T-helper 17 cell (primary cell): ENCODE results near the gene LRRC32. TPM values are rescaled to one million over a fixed set of nuclear protein-coding genes. Genes with fewer than 3 reads are reported as not detected.
"Not testable (repeated sequence)": the region's sequence is repeated elsewhere in the genome, so short reads cannot be mapped to it uniquely, and the experiment has no call there.

Source experiments
- ATAC-seq: fragments of 150-1000 bp; cut with Tn5 transposase; 2 replicates; pipeline ENCODE4 v1.10.0; 2021; ENCODE audit warnings: mild to moderate bottlenecking, moderate library complexity
- DNase-seq, 3 donors: peaks; one replicate each; pipeline versions ENCODE4 v3.0.0 to v3.0.0-alpha.2; 2020 to 2021
- H3K9me3 ChIP-seq: one replicate; pipeline ENCODE4 v1.7.0; 2013; ENCODE audit warnings: low read length, mild to moderate bottlenecking; ENCODE audit not compliant: control insufficient read depth, poor library complexity, severe bottlenecking
- H3K27ac Mint-ChIP-seq: one replicate; pipeline ENCODE4 v1.8.0; 2022; ENCODE audit warnings: mild to moderate bottlenecking, moderate library complexity, mixed read lengths
- H3K27me3 Mint-ChIP-seq: one replicate; pipeline ENCODE4 v1.8.0; 2022; ENCODE audit warnings: mixed read lengths
- H3K36me3 Mint-ChIP-seq: one replicate; pipeline ENCODE4 v1.8.0; 2022; ENCODE audit warnings: low read depth, mixed read lengths
- H3K4me1 Mint-ChIP-seq: one replicate; pipeline ENCODE4 v1.8.0; 2022; ENCODE audit warnings: mild to moderate bottlenecking, mixed read lengths
- H3K4me3 Mint-ChIP-seq: one replicate; pipeline ENCODE4 v1.8.0; 2022; ENCODE audit warnings: mild to moderate bottlenecking, moderate library complexity, mixed read lengths
- total RNA-seq, 4 donors: library from RNA in 2 of 4; stranded (reverse) in 2 of 4; gene quantifications; one replicate each; pipeline ENCODE4 v1.2.3 and lab custom pipeline; 2022 to 2026

The LRRC32 gene
- total RNA-seq, 2 donors from 2014 or later, result 3.2 to 11.5 TPM

GRCh38 chr11:76654298-76654851 is 16.2 kb downstream of the LRRC32 start:
- Mint-ChIP-seq H3K36me3 (peaks cover 2% of the 10 kb centered on the region), H3K4me3 (no peak overlapping the region), H3K27ac (no peak overlapping the region), H3K4me1 (peaks cover 2% of the 10 kb centered on the region), H3K27me3 (peaks cover 19% of the 10 kb centered on the region)
- ATAC-seq, result no peak
- H3K9me3 ChIP-seq, result no peaks in the 10 kb centered on the region
- DNase-seq, result no peak

GRCh38 chr11:76653674-76654284 is 16.8 kb downstream of the LRRC32 start:
- Mint-ChIP-seq H3K27ac (no peak overlapping the region), H3K36me3 (peaks cover 2% of the 10 kb centered on the region), H3K4me1 (peaks cover 2% of the 10 kb centered on the region), H3K27me3 (peaks cover 24% of the 10 kb centered on the region), H3K4me3 (no peak overlapping the region)
- ATAC-seq (no peak), DNase-seq (no peak)
- no peaks in the 10 kb centered on the region for H3K9me3 ChIP-seq

GRCh38 chr11:76653012-76653673 is 17.4 kb downstream of the LRRC32 start:
- no peaks in the 10 kb centered on the region for H3K9me3 ChIP-seq
- Mint-ChIP-seq H3K4me3 (no peak overlapping the region), H3K4me1 (peaks cover 2% of the 10 kb centered on the region), H3K27ac (no peak overlapping the region), H3K36me3 (peaks cover 2% of the 10 kb centered on the region), H3K27me3 (peaks cover 26% of the 10 kb centered on the region)
- DNase-seq (no peak), ATAC-seq (no peak)

GRCh38 chr11:76649851-76650372 is 20.6 kb downstream of the LRRC32 start:
- H3K4me3 Mint-ChIP-seq, result no peak overlapping the region
- no peaks in the 10 kb centered on the region for H3K4me1 Mint-ChIP-seq
- no peak overlapping the region for H3K27ac Mint-ChIP-seq
- DNase-seq (no peak), ATAC-seq (no peak)
- H3K36me3 Mint-ChIP-seq, result peaks cover 2% of the 10 kb centered on the region
- H3K9me3 ChIP-seq, result no peaks in the 10 kb centered on the region
- peaks cover 40% of the 10 kb centered on the region for H3K27me3 Mint-ChIP-seq

GRCh38 chr11:76649011-76649410 is 21.5 kb downstream of the LRRC32 start:
- Mint-ChIP-seq H3K4me3 (no peak overlapping the region), H3K27me3 (peaks cover 49% of the 10 kb centered on the region), H3K27ac (no peak overlapping the region), H3K36me3 (peaks cover 2% of the 10 kb centered on the region), H3K4me1 (no peaks in the 10 kb centered on the region)
- H3K9me3 ChIP-seq, result no peaks in the 10 kb centered on the region
- DNase-seq (no peak), ATAC-seq (no peak)

GRCh38 chr11:76648061-76648460 is 22.5 kb downstream of the LRRC32 start:
- no peaks in the 10 kb centered on the region for H3K4me1 Mint-ChIP-seq
- ATAC-seq (no peak), DNase-seq (no peak)
- no peaks in the 10 kb centered on the region for H3K9me3 ChIP-seq
- peaks cover 2% of the 10 kb centered on the region for H3K36me3 Mint-ChIP-seq
- no peak overlapping the region for H3K27ac Mint-ChIP-seq
- H3K4me3 Mint-ChIP-seq, result no peak overlapping the region
- H3K27me3 Mint-ChIP-seq, result peaks cover 50% of the 10 kb centered on the region

GRCh38 chr11:76646882-76647534 is 23.5 kb downstream of the LRRC32 start:
- no peak overlapping the region for H3K27ac Mint-ChIP-seq
- no peaks in the 10 kb centered on the region for H3K4me1 Mint-ChIP-seq
- H3K27me3 Mint-ChIP-seq, result peaks cover 58% of the 10 kb centered on the region

GRCh38 chr11:76644591-76644990 is 26.0 kb downstream of the LRRC32 start:
- Mint-ChIP-seq H3K27ac (no peak overlapping the region), H3K36me3 (no peaks in the 10 kb centered on the region), H3K4me1 (no peaks in the 10 kb centered on the region), H3K27me3 (peaks cover 62% of the 10 kb centered on the region), H3K4me3 (no peak overlapping the region)
- ATAC-seq, result no peak
- no peak for DNase-seq
- no peaks in the 10 kb centered on the region for H3K9me3 ChIP-seq

More at GRCh38 chr11:76646882-76647534, 23.5 kb downstream of the LRRC32 start:
- H3K9me3 ChIP-seq, result no peaks in the 10 kb centered on the region
- peaks cover 2% of the 10 kb centered on the region for H3K36me3 Mint-ChIP-seq
- no peak for DNase-seq
- ATAC-seq, result no peak
- no peak overlapping the region for H3K4me3 Mint-ChIP-seq

- not testable (repeated sequence) for H3K9me3 ChIP-seq, H3K4me3 Mint-ChIP-seq, H3K4me1 Mint-ChIP-seq, DNase-seq, H3K27ac Mint-ChIP-seq, H3K36me3 Mint-ChIP-seq, ATAC-seq
- peaks cover 63% of the 10 kb centered on the region for H3K27me3 Mint-ChIP-seq
These were observed 26.8 kb downstream of the LRRC32 start for GRCh38 chr11:76643711-76644110.

- DNase-seq (no peak), ATAC-seq (peak; percentile 67)
- Mint-ChIP-seq H3K4me1 (peaks cover 2% of the 10 kb centered on the region), H3K27ac (no peak overlapping the region), H3K36me3 (peaks cover 2% of the 10 kb centered on the region), H3K27me3 (peaks cover 69% of the 10 kb centered on the region), H3K4me3 (no peak overlapping the region)
- no peaks in the 10 kb centered on the region for H3K9me3 ChIP-seq
These were observed 28.2 kb downstream of the LRRC32 start for GRCh38 chr11:76642341-76642740.

- H3K27ac Mint-ChIP-seq, result no peak overlapping the region
- peaks cover 4% of the 10 kb centered on the region for H3K4me1 Mint-ChIP-seq
- peaks cover 2% of the 10 kb centered on the region for H3K36me3 Mint-ChIP-seq
- H3K27me3 Mint-ChIP-seq, result peaks cover 74% of the 10 kb centered on the region
- no peaks in the 10 kb centered on the region for H3K9me3 ChIP-seq
- DNase-seq (no peak), ATAC-seq (no peak)
- H3K4me3 Mint-ChIP-seq, result no peak overlapping the region
These were observed 28.6 kb downstream of the LRRC32 start for GRCh38 chr11:76641905-76642304.

GRCh38 chr11:76640501-76640900 is 30.0 kb downstream of the LRRC32 start:
- peaks cover 81% of the 10 kb centered on the region for H3K27me3 Mint-ChIP-seq
- peaks cover 2% of the 10 kb centered on the region for H3K36me3 Mint-ChIP-seq
- H3K9me3 ChIP-seq, result no peaks in the 10 kb centered on the region
- ATAC-seq (no peak), DNase-seq (no peak)
- no peak overlapping the region for H3K4me3 Mint-ChIP-seq
- H3K4me1 Mint-ChIP-seq, result peaks cover 4% of the 10 kb centered on the region
- no peak overlapping the region for H3K27ac Mint-ChIP-seq

- no peak for DNase-seq
- H3K27me3 Mint-ChIP-seq, result peaks cover 82% of the 10 kb centered on the region
- peaks cover 2% of the 10 kb centered on the region for H3K36me3 Mint-ChIP-seq
- H3K4me1 Mint-ChIP-seq, result peaks cover 4% of the 10 kb centered on the region
- no peak overlapping the region for H3K4me3 Mint-ChIP-seq
- no peaks in the 10 kb centered on the region for H3K9me3 ChIP-seq
- no peak overlapping the region for H3K27ac Mint-ChIP-seq
- no peak for ATAC-seq
These were observed 30.9 kb downstream of the LRRC32 start for GRCh38 chr11:76639621-76640020.
